IPS-18a (cell line): Measurements from ENCODE around the gene HNRNPC.

Source experiments
- H3K27ac ChIP-seq: one replicate; pipeline ENCODE4 v1.5.1; 2013; ENCODE audit warnings: low read length
- H3K27me3 ChIP-seq: one replicate; pipeline ENCODE4 v1.6.1; 2013; ENCODE audit warnings: mild to moderate bottlenecking, low read length; ENCODE audit not compliant: control insufficient read depth, insufficient read depth
- H3K36me3 ChIP-seq: one replicate; pipeline ENCODE4 v1.6.1; 2013; ENCODE audit warnings: low read depth, low read length; ENCODE audit not compliant: control insufficient read depth
- H3K4me1 ChIP-seq: one replicate; pipeline ENCODE4 v1.6.1; 2013; ENCODE audit warnings: low read depth, low read length; ENCODE audit not compliant: control insufficient read depth
- H3K4me3 ChIP-seq: one replicate; pipeline ENCODE4 v1.5.1; 2013; ENCODE audit warnings: low read length
- H3K9ac ChIP-seq: one replicate; pipeline ENCODE4 v1.6.1; 2013; ENCODE audit warnings: mild to moderate bottlenecking, low read length, moderate library complexity
- H3K9me3 ChIP-seq: one replicate; pipeline ENCODE4 v1.6.1; 2013; ENCODE audit warnings: low read depth, low read length; ENCODE audit not compliant: control insufficient read depth

Gene HNRNPC

DNA sequence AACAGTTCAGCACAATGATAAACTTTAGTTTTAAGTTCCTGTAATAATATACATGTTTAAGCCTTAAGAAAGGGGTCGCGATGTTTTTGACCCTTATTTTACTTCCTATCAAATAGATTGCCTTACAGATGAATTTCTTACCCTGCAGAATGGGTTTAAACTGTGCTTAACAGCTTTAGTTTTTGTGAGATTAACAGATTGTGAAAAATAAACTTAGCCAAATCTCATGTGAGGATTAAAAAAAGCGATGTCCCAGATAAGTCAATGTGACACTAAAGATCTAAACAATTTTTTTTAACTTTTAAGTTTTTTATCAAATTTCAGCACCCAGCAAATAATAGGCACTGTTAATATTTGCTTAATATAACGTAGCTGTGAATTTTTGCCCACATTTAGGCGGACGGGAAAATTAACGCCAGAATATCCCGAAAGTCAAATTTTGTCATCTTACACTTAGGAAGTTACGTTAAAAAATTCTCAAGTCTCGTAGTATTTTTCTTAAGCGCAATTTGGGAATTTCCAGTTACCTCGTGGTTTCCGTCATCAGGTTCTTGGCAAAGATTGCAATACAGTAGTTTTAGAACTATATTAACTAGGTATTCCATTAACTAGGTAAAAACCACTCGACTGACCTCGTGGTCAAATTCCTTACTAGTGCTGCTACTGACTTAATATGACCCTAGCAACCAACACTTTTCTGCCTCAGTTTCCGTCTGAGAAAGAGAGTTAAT lies 1.2 kb downstream of the HNRNPC start:
- Histone ChIP-seq H3K36me3 (peaks cover 55% of the 10 kb centered on the region), H3K4me3 (peak overlapping the region; percentile 98), H3K4me1 (peaks cover 25% of the 10 kb centered on the region)

GRCh38 chr14:21267431-21267845 lies 1.8 kb downstream of the HNRNPC start:
- H3K27ac ChIP-seq: no peak overlapping the region
- peak overlapping the region; percentile 98 for H3K4me3 ChIP-seq
- no peaks in the 10 kb centered on the region for H3K27me3 ChIP-seq
- no peaks in the 10 kb centered on the region for H3K9me3 ChIP-seq
- H3K4me1 ChIP-seq: peaks cover 25% of the 10 kb centered on the region
- peak overlapping the region; percentile 99 for H3K9ac ChIP-seq
- H3K36me3 ChIP-seq: peaks cover 61% of the 10 kb centered on the region

More for the DNA sequence above, 1.2 kb downstream of the HNRNPC start:
- Histone ChIP-seq H3K9me3 (no peaks in the 10 kb centered on the region), H3K27me3 (no peaks in the 10 kb centered on the region), H3K9ac (peak overlapping the region; percentile 99), H3K27ac (peak overlapping the region; percentile 96)

GRCh38 chr14:21264025-21264801 lies 5.0 kb downstream of the HNRNPC start:
- H3K4me1 ChIP-seq: peaks cover 22% of the 10 kb centered on the region
- peaks cover 86% of the 10 kb centered on the region for H3K36me3 ChIP-seq
- H3K27me3 ChIP-seq: no peaks in the 10 kb centered on the region
- H3K4me3 ChIP-seq: peak overlapping the region; percentile 98
- H3K9ac ChIP-seq: peak overlapping the region; percentile 41
- H3K27ac ChIP-seq: no peak overlapping the region
- no peaks in the 10 kb centered on the region for H3K9me3 ChIP-seq

GRCh38 chr14:21263284-21264024 lies 5.8 kb downstream of the HNRNPC start:
- Histone ChIP-seq H3K36me3 (peaks cover 90% of the 10 kb centered on the region), H3K4me1 (peaks cover 22% of the 10 kb centered on the region)

GRCh38 chr14:21262410-21262809 lies 6.8 kb downstream of the HNRNPC start:
- Histone ChIP-seq H3K36me3 (peaks cover 88% of the 10 kb centered on the region), H3K27me3 (no peaks in the 10 kb centered on the region), H3K9me3 (no peaks in the 10 kb centered on the region), H3K4me3 (peak overlapping the region; percentile 13), H3K9ac (no peak overlapping the region), H3K27ac (no peak overlapping the region), H3K4me1 (peaks cover 22% of the 10 kb centered on the region)

More at GRCh38 chr14:21263284-21264024, 5.8 kb downstream of the HNRNPC start:
- no peak overlapping the region for H3K27ac ChIP-seq
- no peaks in the 10 kb centered on the region for H3K9me3 ChIP-seq
- H3K27me3 ChIP-seq: no peaks in the 10 kb centered on the region
- H3K9ac ChIP-seq: peak overlapping the region; percentile 41
- peak overlapping the region; percentile 98 for H3K4me3 ChIP-seq

DNA sequence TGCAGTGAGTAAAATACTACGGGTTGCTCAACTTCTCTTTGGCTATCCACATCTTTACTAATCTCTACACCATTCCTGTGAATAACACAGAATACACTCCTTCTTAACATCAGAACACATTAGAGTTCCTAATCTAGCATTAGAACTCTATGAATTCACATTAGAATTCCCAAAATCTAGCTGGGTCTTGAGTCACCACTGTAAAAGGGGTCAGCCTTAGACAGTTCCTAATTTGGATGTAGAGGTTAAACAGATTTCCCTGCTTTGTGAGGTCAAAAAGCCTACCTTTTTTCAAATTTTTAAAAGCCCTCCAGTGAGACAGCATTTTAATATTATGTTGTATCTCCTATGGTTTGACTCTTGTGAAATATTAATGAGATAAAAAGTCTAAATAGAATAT lies 7.4 kb downstream of the HNRNPC start:
- no peak overlapping the region for H3K4me3 ChIP-seq
- no peak overlapping the region for H3K27ac ChIP-seq
- no peaks in the 10 kb centered on the region for H3K9me3 ChIP-seq
- H3K36me3 ChIP-seq: peaks cover 91% of the 10 kb centered on the region
- no peak overlapping the region for H3K9ac ChIP-seq
- no peaks in the 10 kb centered on the region for H3K27me3 ChIP-seq
- H3K4me1 ChIP-seq: peaks cover 22% of the 10 kb centered on the region

DNA sequence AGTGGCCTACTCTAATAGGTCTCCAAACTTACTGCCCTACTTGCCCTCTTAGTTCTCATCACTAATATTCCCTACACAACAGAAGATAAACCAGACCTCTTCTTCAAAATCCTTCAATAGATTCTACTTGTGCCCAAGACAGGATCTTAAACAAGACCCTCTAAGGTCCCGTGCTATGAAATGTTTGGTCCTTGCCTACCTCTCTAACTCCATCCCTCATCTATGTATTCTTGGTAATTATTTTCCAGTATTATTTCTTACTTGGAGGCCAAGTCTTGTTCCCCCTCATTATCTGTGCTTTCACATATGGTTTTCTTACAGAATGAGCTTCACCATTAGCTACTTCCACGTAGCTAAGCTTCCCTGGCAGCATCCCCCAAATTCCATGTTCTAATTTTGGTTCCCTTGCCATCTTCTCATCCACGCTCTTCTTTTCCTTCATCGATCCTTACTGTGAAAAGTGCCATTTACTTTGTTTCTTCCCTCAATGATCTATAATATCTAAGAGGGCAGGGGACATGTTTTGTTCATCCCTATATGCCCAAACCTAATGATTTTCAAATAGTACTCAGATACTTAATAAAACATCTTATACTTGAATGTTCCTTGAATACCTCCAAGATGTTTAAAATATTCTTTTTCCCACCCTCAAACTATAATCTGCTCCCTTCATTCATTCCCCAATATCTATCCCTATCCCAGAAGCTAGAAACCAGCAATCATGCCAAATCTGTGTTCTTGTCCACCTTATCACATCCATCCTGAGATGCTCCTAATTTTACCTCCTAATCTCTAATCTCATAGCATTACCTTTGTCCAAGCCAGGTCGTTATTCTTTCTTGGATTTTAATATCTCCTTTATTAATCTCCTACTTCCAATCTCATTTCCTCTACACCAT lies 10.1 kb downstream of the HNRNPC start:
- H3K27ac ChIP-seq: no peak overlapping the region
- peak overlapping the region; percentile 10 for H3K9ac ChIP-seq
- H3K9me3 ChIP-seq: no peaks in the 10 kb centered on the region
- no peaks in the 10 kb centered on the region for H3K27me3 ChIP-seq
- H3K36me3 ChIP-seq: peaks cover 89% of the 10 kb centered on the region
- peak overlapping the region; percentile 18 for H3K4me3 ChIP-seq
- H3K4me1 ChIP-seq: peaks cover 7% of the 10 kb centered on the region

GRCh38 chr14:21258005-21258888 lies 11.0 kb downstream of the HNRNPC start:
- no peaks in the 10 kb centered on the region for H3K9me3 ChIP-seq
- peaks cover 88% of the 10 kb centered on the region for H3K36me3 ChIP-seq
- peak overlapping the region; percentile 18 for H3K4me3 ChIP-seq
- no peak overlapping the region for H3K9ac ChIP-seq
- no peak overlapping the region for H3K27ac ChIP-seq
- no peaks in the 10 kb centered on the region for H3K27me3 ChIP-seq
- H3K4me1 ChIP-seq: no peaks in the 10 kb centered on the region

- Histone ChIP-seq H3K9ac (no peak overlapping the region), H3K4me1 (no peaks in the 10 kb centered on the region), H3K27me3 (no peaks in the 10 kb centered on the region), H3K27ac (no peak overlapping the region), H3K36me3 (peaks cover 87% of the 10 kb centered on the region), H3K4me3 (no peak overlapping the region), H3K9me3 (no peaks in the 10 kb centered on the region)
These were observed 11.8 kb downstream of the HNRNPC start for GRCh38 chr14:21257394-21257909.
